HG02642 (cell line): ENCODE results near the gene EYS.
"Not testable (repeated sequence)": the region's sequence is repeated elsewhere in the genome, so short reads cannot be mapped to it uniquely, and the experiment has no call there.

Source experiments
- ATAC-seq: cut with Tn5 transposase; IDR thresholded peaks from one replicate; pipeline ENCODE4 v1.9.1; 2021; ENCODE audit warnings: mild to moderate bottlenecking; ENCODE audit not compliant: unreplicated experiment, poor library complexity

EYS gene

GRCh38 chr6:63745784-63746183 is 1961.2 kb downstream of the EYS start:
- no peak for ATAC-seq

GRCh38 chr6:63744810-63745209 is 1962.2 kb downstream of the EYS start:
- ATAC-seq: no peak

GRCh38 chr6:63743691-63744090 is 1963.3 kb downstream of the EYS start:
- no peak for ATAC-seq

GRCh38 chr6:63742060-63742459 is 1965.0 kb downstream of the EYS start:
- ATAC-seq: no peak

- no peak for ATAC-seq
Measured at GRCh38 chr6:63740709-63741108, 1966.3 kb downstream of the EYS start.

GRCh38 chr6:63739094-63739687 is 1967.8 kb downstream of the EYS start:
- no peak for ATAC-seq

GRCh38 chr6:63738190-63738589 is 1968.8 kb downstream of the EYS start:
- ATAC-seq: not testable (repeated sequence)

GRCh38 chr6:63734923-63735322 is 1972.1 kb downstream of the EYS start:
- ATAC-seq: no peak

GRCh38 chr6:63732336-63732735 is 1974.7 kb downstream of the EYS start:
- ATAC-seq: no peak

- ATAC-seq: no peak
Measured at GRCh38 chr6:63731930-63732329, 1975.1 kb downstream of the EYS start.

GRCh38 chr6:63730311-63730710 is 1976.7 kb downstream of the EYS start:
- no peak for ATAC-seq

GRCh38 chr6:63724721-63725120 is 1982.3 kb downstream of the EYS start:
- ATAC-seq: no peak

- no peak for ATAC-seq
Measured at GRCh38 chr6:63721181-63721580, 1985.8 kb downstream of the EYS start.

GRCh38 chr6:63716169-63716568 is 1990.9 kb downstream of the EYS start:
- ATAC-seq: no peak

- peak; percentile 42 for ATAC-seq
Measured at GRCh38 chr6:63714091-63714490, 1992.9 kb downstream of the EYS start.

- ATAC-seq: no peak
Measured at GRCh38 chr6:63713332-63713731, 1993.7 kb downstream of the EYS start.

GRCh38 chr6:63709148-63709547 is 1997.9 kb downstream of the EYS start:
- ATAC-seq: no peak

- no peak for ATAC-seq
Measured at GRCh38 chr6:63708631-63709030, 1998.4 kb downstream of the EYS start.

GRCh38 chr6:63706630-63707029 is 2000.4 kb downstream of the EYS start:
- no peak for ATAC-seq

GRCh38 chr6:63705707-63706106 is 2001.3 kb downstream of the EYS start:
- ATAC-seq: no peak

- no peak for ATAC-seq
Measured at GRCh38 chr6:63690221-63690620, 2016.8 kb downstream of the EYS start.

- no peak for ATAC-seq
Measured at GRCh38 chr6:63689421-63689820, 2017.6 kb downstream of the EYS start.
